OCI-LY1 (cell line): Measurements from ENCODE around the gene MELTF.

Experiments used
- CTCF ChIP-seq: fragments of 200-600 bp; sonication (generic), shearing (Covaris generic); IDR thresholded peaks from 2 replicates; pipeline ENCODE4 v1.5.1; 2017; ENCODE audit warnings: mild to moderate bottlenecking, antibody characterized with exemption, low read length, moderate library complexity, mixed read lengths
- EZH2 ChIP-seq: fragments of 200-600 bp; sonication (generic), shearing (Covaris generic); IDR thresholded peaks from 2 replicates; pipeline ENCODE4 v1.8.0; 2017; ENCODE audit warnings: borderline replicate concordance, mixed run types, mild to moderate bottlenecking, antibody characterized with exemption, low read length, moderate library complexity, mixed read lengths

GRCh38 chr3:197002701-197003454 lies 26.7 kb downstream of the MELTF start:
- peak; percentile 62 for TF ChIP-seq CTCF
- no peak for TF ChIP-seq EZH2
